GM19043 (cell line): ENCODE data around the gene KCNMA1.

Experiments used
- ATAC-seq: cut with Tn5 transposase; IDR thresholded peaks from one replicate; pipeline ENCODE4 v1.9.1; 2021; ENCODE audit warnings: low read depth; ENCODE audit not compliant: unreplicated experiment

The KCNMA1 gene

DNA sequence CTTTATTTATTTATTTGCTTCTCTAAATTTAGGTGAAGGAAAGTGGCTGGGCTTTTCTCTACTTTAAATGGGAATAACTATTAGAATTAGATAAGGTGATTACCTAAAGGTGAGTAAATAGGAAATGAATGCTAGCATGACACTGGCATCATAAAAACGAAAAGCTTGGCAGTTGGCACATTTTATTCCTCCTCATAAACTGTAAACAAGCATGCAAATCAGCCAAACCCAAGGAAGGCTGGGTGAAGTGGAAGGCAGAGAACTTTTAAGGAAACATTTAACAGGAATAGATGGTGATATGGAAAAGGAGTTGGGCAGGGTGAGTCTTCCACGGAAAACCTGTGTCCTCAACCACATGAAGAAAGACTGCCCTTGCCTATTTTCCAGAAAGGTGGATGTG lies 669.1 kb downstream of the KCNMA1 start:
- no peak for ATAC-seq

DNA sequence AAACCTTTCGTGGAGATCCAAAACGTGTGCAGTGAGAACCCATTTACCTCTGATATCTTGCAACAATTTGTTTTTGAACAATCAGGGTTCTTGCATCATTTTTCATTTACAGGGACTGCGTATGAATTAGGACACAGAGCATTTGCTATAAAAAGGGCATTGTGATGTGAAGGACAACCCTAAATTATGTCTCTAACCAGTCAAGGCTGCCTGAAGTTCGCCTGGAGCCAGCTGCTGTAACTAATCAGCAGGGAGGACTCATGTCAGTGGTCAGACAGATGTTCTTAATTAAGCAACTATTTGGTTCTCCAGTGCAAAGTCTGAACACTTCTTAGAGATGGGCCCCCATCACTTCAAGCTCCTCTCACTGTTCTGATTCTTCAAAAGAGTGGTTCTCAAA lies 674.8 kb downstream of the KCNMA1 start:
- ATAC-seq: no peak

DNA sequence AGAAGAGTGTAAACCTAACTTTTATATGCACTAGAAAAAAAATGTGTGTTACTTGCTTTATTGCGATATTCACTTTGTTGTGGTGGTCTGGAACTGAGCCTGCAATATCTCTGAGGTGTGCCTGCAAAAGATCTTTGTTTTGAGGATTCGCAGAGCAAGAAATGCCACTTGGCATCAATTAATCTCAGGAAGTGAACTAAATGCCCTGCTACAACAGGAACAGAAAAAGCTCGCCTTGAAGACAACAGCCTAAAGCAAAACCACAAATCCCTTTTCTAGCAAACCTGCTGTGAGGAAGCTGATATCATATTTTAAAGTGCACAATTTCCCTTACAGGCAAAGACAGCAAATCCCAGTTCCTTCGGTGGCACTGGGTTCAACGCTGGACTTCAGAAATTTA lies 675.8 kb downstream of the KCNMA1 start:
- no peak for ATAC-seq

DNA sequence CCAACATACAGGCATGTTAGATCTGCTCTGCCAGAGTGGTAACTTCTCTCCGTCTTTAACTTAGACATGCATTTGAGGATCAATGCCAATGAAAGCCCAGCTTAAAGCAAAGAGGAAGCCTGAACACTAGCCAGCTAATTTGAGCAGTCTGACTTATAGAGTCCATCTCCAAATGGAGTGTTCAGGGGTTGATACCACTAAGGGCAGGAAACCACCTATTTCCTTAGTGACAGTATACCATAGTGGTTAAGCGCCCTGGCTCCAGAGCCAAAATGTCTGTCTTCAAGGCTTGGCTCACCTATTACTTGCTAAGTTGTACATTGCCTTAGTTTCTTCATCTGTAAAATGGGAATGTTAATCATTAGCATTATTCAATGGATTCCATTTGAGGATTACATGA lies 678.5 kb downstream of the KCNMA1 start:
- no peak for ATAC-seq

DNA sequence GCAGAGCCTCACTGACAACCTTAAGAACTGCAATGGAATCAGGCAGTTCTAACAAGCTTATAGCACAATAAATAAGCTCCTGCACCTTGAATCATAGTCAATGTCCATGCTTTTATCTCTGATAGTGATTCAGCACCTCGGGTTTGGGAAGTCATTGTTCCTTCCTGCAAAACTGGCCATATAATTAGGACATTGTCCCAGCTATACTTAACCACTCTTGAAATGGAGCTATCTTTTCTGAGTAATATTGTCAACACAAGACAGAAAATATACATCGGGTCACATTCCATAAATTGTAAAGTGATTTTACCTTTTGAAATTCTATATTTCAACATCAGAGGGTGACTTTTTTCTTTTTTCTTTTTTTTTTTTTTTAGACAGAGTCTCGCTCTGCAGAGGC lies 682.8 kb downstream of the KCNMA1 start:
- no peak for ATAC-seq

DNA sequence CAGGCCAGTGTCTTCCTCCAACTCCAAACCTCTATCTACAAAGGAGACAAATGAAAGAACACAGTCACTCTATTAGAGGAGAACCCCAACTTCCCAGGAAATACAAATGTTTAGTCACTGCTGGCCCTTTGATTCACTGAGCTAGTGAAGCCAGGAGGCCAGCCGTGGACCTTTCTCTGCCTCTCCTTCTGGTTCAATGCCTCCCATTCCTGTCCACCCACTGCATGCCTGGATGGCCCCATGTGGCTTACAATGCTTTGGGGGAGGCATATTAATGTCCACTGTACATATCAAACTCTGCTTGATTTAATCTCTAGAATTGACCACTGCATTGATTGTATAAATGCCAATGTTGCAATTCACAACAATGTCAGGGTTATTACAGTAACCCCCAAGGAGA lies 687.3 kb downstream of the KCNMA1 start:
- ATAC-seq: no peak

DNA sequence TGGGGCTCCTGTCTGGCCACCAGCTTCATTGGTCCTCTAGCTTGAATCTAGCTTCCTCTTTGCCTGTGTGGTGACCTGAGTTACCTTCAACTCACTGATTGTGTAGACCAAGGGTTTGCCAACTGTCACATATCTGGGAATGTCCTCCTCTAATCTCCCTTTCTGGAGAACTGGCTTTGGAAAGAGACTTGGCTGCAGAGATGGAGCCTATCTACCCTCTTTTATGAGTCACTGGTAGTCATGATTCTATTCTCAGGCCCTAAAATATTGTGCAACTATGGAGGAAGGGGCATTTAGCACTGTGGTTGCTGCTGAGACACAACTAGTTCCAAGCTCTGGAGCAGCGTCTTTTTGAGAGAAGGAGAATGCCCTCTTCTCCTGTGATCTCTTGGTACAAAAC lies 691.3 kb downstream of the KCNMA1 start:
- no peak for ATAC-seq

DNA sequence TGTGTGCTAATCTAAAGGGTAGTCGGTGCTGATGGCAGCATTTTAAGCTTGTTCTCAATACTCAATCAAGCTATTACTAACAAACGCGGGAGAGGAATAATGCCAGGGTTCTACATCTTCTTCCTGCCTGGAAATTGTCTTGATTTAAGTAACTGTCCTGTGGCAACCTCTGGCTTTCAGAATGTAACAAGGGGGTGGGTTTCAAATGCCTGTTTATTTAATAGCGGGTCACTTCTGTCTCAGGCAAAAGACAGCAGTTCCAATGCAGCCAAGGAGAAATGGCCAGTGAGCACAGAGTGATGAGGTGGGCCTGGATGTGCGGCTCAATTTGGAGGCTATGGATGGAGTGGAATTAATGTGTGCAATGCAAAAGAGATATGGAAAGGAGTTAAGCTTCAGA lies 692.4 kb downstream of the KCNMA1 start:
- ATAC-seq: no peak

DNA sequence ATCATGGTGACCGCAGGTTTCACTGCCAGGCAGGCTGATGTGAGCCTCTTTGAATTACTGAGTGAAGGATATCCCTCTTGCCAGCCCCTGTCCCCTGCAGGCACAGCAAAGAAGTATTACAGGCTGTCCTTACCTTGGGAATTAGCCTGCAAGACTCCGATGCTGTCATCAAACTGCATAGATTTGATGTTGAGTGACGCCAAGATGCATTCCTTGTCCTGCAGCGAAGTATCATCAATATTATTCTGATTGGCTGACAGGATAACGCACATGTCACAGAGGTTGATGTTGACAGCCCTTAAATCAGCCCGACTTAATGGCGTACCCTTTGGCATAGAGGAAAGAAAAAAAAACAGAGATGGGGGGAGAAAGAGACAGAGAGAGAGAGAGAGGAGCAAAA lies 693.0 kb downstream of the KCNMA1 start:
- ATAC-seq: no peak

DNA sequence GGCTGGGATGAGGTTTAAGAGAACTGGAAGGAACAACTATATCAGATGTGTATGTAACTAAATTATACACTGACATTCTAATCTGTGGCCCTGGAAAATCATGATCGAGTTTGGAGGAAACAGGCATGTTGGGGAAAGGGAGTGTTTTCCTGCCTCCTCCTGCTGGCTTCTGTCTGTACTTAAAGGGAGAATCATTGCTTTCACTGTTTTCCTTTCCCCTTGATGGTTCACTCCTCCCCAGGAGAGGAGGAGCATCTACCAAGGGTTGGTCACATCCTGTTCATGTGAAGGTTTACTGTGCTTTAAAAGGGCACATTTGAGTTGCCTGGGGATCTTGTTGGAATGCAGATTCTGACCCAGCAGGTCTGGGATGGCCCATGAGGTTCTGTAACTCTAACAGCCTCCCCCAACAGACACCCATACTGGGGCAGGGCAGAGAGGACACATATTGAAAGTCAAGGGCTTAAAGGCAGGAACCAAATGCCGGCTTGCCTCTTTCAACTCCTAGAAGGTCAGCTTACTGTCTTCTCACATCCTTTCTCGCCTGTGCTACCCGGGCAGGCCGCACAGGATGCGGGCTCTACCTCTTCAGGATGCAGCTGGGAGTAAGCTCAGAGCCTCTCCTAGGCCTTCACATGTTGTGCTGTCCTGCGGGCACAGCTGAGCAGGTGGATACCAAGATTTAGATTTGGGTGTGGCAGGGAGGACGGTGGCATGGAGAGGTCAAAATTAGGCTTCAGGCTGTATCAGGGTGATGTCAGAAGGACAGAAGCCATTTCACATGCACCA lies 694.8 kb downstream of the KCNMA1 start:
- ATAC-seq: no peak

DNA sequence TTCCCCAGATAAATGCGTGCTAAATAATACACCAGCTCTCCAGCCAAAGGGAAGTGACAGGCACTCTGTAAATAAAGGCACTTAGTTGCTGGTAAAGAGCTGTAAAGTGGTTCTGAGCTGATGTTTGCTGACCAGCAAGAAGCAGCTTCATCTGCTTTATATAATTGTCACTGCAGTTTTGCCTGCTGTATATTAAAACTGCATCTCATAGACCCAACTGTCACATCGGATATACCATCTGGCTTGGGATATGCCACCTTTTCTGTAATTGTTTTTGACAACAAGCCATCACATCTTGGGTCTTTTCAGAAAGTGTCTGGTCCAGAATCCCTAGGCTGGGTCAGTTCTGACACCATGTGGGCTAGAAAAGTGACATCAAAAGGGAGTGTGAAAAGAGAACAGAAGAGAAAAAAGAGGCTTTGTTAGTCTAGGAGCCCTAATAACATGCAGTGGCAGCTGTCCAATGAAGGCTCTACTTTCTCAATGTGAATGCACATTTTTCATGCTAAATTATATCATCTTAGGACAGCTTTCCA lies 697.6 kb downstream of the KCNMA1 start:
- no peak for ATAC-seq

DNA sequence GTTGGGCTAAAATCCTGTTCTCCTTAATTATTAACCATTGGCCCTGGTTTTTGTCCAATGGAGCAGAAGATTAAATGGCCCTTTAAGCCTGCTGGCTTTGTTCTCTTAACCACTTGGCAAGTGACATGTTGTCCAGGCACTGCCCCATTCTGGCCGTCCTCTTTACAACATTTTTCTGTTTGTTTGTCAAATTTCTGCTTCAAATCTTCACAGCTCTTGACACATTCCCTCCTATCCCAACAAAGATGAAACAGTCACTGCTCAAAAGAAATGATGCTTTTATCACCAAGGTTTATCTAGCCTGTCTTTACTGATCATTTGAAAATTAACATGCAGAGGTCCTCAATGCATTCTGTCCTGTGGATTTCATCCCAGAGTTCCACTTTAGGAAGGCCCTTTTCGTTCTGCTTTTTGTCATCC lies 700.4 kb downstream of the KCNMA1 start:
- ATAC-seq: no peak

DNA sequence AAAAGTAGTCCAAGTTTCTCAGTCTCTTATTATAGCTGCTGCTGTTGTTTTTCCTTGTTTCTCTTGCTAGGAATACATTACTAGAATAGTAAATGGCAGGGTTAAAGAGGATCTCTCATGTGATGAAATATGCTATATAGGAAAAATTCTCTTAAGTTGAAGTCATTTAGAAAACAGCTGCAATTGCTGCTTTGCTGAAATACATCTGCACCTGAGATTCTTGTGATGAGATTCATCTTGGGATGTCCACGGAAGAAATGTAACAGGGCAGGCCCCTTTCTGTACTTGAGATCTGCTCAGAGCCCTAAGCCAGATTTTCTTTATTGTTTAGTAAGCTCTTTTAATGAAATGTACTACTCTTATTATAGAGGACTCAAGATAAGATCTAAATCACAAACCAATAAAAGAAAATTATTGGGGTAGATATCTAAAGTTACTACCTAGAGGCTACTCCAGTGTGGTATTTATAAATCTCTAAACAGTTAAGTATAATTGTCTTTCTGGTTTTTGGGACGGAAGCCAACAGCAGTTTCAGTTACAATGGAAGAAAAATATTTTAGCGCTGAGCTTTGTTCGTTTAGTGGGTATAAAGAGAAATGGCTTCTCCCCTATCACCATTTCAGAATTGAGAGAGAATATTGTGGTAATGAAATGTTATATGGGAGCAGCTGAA lies 701.5 kb downstream of the KCNMA1 start:
- ATAC-seq: no peak

DNA sequence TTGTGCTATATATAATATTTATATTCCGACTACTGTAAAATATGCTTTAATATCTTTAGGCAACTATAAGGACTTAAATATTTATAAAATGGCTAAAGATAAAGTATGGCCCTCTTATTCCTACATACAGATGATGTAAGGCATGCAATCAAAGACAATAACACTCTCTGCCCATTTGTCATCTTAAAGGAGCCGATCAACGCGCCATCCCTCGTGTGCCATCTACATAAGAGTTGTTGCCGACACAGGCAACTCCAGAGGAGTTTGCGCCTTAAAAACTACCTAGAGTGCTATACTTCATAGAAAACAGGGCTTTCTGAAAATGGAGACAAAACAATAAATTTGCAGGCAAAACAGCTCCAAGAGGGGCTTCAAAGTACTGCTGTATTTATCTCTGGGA lies 709.0 kb downstream of the KCNMA1 start:
- no peak for ATAC-seq

DNA sequence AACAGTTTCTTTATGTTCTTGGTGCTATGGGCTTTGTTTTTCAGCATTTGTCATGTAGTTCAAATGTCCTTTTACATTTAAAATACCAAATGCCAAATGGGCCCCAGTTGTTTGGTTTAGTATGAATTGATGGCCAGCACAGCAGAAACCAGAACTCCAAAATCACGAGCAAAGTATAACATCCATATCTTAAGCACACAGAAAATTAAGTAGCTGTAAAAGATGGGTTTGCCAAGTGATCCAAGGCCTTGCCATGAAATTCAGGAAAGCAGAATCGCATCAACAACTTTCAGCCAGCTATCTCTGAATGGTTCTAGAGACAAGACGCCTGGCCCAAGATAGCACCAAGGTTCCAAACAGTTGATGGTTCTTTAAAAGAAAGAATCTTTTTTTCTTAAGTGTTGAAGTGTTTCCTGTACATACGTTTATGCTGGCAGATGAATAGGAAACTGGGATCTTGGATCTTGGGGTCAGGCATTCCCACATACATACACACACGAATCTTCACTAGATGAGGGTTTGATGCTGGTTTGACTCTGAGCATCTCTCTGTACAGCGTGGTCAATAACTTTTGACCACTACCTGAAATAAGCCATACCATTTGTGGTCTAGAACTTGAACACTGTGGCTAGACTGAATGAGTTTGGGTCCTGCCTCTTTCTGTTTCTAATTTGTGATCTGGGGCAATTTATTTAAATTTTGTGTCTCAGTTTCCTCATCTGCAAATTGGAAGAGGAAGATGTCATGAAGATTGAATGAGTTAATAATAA lies 711.8 kb downstream of the KCNMA1 start:
- no peak for ATAC-seq

DNA sequence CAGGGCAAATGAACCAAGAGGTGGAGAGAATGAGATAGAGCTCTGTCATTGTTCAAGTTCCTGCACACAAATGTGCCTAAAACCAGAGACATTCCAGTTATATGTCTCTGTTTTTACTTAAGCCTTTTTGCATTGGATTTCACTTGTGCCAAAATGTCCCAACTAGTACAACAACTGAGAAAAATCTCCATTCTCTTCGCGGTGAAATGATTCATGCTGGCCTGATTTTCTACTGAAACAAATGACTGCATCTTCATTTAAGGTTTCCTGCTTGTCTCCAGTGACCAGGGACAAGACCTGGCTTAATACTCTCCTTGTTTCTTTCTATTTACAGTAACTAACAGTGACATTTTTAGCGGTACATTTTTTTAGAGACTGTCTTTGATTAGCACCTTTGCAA lies 714.9 kb downstream of the KCNMA1 start:
- ATAC-seq: no peak

DNA sequence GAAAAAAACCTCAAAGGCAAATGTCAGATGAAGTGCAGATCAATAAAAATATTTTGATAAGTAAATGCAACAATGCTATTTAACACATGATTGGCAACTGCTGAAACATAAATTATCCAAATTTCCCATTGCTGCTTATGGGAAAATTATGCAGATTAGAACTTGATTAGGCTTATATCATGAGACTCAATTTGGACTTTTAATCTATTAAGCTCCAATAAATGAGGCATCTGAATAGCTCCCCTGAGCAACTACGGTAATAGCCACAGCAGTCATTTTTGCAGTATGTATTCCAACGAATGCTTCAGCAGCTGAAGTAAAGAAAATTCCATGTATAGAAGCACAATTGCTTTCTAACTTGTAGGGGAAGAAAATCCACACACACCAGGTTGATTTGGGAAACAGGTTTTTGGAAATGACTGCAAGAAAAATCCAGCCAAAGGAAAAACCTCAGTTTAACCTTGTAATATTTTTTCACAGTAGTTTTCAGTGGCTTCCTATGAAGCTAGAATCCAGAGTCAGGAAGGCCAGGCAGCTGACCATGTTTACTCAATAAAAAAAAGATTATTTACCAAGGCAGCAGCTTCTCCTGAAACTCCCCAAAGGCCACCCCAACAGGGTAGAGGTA lies 716.1 kb downstream of the KCNMA1 start:
- ATAC-seq: no peak

DNA sequence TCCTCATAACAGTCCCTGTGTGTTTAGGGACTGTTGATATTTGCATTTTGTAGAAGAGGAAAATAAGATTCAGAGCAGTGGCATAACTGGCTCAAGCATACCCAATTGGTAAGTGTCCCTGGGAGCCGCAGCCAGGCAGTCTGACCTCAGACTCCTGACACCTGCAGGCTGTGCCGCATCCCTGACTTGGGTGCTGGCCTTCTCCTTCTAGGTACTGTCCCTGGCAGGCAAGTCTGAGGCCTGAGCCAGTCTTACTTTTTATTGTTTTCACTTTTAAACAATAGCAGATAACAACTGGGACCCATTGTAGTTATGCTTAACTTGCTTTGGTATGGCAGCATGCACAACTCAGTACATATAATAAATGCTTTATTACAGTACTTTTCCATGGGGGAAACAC lies 717.0 kb downstream of the KCNMA1 start:
- no peak for ATAC-seq

DNA sequence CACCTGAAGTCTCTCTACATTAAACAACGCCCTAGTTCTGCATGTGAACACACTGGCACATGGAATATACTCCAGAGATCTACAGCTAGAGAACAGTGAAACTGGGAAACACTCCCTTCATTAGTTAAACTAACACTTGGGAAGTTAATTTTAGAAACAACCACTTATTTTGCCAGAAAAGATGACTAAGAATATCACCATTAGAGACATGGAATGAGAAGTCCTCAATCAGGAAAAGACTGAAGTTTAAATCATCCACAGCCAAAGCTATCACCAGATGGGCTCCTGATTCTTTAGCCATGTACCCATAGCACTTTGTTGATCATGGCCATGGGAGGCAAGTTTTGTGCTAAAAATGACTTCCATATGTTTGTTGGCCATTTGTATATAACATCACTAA lies 719.5 kb downstream of the KCNMA1 start:
- ATAC-seq: no peak

DNA sequence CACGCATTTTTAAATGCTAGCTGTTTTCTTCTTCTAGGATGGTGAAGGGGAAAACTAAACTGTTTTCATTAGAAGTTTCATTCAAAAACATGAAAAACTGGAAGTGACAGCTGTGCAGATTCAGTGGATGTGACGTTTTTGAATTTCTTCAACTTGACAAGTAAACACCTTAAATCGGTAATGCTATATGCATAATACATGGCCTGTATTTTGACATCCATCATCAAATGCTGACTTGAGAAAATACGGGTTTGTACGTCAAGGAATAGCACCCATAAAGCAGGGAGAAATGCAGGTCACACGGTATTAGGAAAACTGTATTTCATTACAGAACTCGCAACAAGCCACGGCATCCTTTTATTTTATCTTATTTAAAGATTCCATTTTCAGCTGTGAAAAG lies 720.5 kb downstream of the KCNMA1 start:
- no peak for ATAC-seq

DNA sequence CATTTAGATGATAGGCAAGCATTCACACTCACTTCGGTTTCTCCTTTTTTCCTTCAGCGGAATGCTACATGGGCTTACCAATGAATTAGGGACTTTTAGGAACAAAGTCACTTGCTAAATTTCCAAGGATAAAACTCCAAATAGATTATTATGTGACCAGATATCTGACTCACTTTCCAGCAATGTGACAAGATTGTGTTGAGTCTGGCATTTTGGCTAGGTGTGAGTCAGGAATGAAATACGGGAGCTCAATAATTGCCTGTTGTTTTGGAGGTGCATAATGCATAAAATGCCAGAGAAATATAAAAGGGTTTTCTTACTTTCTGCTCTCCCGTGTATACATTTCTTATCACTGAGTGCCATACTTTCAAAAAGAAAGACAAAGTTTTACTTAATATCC lies 721.1 kb downstream of the KCNMA1 start:
- no peak for ATAC-seq
